ACC112 (cell line): ENCODE measurements around the gene L2HGDH.
A peak's percentile ranks its signal among the peaks of the same experiment; 100 is the strongest.

Experiments used
- H2AFZ ChIP-seq: fragments of 200-600 bp; sonication (generic); one replicate; pipeline ENCODE4 v1.6.0; 2017; ENCODE audit warnings: antibody characterized with exemption, low read length; ENCODE audit not compliant: unreplicated experiment
- H3K27ac ChIP-seq: fragments of 200-600 bp; sonication (generic); 2 replicates; pipeline ENCODE4 v1.5.1; 2014; ENCODE audit warnings: low read depth, mild to moderate bottlenecking, antibody characterized with exemption, low read length, moderate library complexity
- H3K27me3 ChIP-seq: fragments of 200-600 bp; sonication (generic); 2 replicates; pipeline ENCODE4 v1.6.1; 2014; ENCODE audit warnings: mild to moderate bottlenecking, antibody characterized with exemption, low read length, moderate library complexity, mixed read lengths; ENCODE audit not compliant: insufficient read depth
- H3K36me3 ChIP-seq: fragments of 200-600 bp; sonication (generic); 2 replicates; pipeline ENCODE4 v1.6.1; 2016; ENCODE audit warnings: mild to moderate bottlenecking, antibody characterized with exemption, low read length, moderate library complexity, mixed read lengths; ENCODE audit not compliant: insufficient read depth
- H3K4me1 ChIP-seq: fragments of 200-600 bp; sonication (generic); one replicate; pipeline ENCODE4 v1.6.1; 2016; ENCODE audit warnings: low read length, mixed read lengths; ENCODE audit not compliant: insufficient read depth, unreplicated experiment, control insufficient read depth
- H3K4me3 ChIP-seq: fragments of 200-600 bp; sonication (generic); 2 replicates; pipeline ENCODE4 v1.5.1; 2014; ENCODE audit warnings: mild to moderate bottlenecking, low read depth, low read length
- H3K79me2 ChIP-seq: fragments of 200-600 bp; sonication (generic); one replicate; pipeline ENCODE4 v1.6.0; 2016; ENCODE audit warnings: low read length; ENCODE audit not compliant: control insufficient read depth, unreplicated experiment, insufficient read depth

The L2HGDH gene

DNA sequence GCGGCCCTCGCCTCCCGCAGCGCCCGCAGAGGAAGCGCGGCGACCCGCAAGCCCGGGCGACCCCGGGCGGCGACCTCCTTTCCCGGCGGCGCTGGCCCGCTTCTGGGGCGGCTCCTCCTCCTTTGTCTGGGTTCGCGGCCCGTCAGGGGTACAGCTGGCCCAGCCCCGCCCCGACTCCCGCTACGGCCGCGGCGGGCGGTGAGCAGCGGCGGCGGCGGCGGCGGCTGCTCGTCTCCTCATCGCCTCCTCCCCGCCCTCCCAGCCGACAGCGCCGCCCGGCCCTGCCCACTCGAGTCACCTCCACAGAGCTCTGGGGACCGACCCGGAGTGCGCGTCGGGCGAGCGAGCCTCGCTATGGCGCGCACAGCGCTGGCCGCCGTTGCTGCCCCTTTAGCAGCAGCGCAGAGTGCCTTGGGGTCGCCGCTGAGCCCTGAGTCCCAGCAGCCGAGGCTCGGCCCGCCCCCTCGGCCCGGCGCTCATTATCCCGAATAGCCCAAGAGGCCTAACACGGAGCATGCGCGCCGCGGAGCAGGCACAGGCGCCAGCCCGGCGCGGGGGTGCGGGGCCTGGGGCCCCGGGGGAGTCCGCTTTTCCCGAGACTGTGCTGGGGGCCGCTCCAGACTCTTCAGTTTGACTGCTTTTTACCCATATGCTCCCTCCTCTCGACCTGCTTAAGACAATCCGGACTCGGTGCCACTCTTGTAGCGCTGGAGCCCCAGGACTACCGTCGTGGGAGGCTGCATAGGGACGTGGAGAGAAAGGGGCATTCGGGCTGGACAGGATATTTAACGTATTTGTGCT lies 80.4 kb downstream of the L2HGDH start, which contains the start of gene SOS2:
Gene SOS2, minus strand, starts transcription at position 104 of the 801 bp plus-strand sequence. CDS start 295 bp downstream, outside the sequence.
- peak within 1 kb of the TSS; percentile 94 for H2AFZ ChIP-seq
- H3K4me3 ChIP-seq: peak within 1 kb of the TSS; percentile 90
- H3K36me3 ChIP-seq: peaks cover 7% of the 10 kb centered on the region; the same call in 1 of the 2 replicates
- H3K27me3 ChIP-seq: no peaks in the 10 kb centered on the region
- H3K79me2 ChIP-seq: peaks cover 39% of the 10 kb centered on the region
- H3K4me1 ChIP-seq: peaks cover 10% of the 10 kb centered on the region
- peak within 1 kb of the TSS; percentile 61 for H3K27ac ChIP-seq

DNA sequence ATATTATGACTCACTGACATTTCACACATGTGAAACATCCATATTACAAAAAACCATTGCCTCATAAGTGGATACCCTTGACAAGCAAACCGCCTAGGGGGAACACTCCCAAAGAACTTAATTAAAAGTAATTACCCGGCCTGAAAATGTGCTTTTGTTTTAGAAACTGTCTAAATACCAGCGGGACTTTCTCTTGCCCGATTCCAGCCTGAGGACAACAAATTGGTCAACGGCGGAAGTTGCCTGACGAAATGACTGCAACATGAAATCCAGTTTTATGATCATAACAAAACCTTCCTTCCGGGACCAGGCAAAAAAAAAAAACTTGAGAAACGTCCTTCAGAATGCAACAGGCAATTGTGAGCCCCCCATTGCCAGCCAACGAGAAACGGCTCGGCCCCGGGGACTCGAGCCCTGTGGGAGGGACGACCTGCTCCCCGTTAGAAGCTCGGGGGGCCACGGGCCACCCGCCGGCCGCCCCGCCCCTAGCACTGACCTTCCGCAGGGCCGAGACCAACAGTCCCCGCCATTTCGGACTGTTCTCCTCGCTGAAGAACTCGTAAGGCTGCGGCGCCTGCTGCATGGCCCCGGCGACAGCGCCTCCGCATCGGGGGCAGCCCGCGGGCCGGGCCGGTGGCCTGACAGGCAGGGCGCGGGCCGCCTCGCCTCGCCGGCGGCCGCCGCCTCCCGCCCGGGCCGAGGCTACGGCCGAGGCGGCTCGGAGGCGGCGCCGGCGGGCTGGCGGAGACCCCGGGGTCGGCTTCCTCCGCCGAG lies 81.1 kb downstream of the L2HGDH start:
- peak overlapping the region; percentile 55 for H2AFZ ChIP-seq
- H3K79me2 ChIP-seq: peaks cover 47% of the 10 kb centered on the region

DNA sequence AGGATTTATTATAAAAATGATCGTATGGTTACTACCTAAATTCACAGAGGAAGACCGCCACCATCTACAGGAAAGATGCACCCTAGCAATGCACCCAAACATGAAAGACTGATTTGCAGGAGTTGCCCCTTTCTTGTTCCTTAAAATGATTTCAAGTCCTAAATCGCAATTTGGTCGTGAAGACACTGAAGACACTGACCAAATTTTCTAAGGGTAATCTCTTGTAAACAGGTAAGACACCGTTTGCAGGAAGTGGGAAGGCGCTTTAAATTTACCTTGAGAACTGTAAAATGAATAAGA lies 81.7 kb downstream of the L2HGDH start:
- Histone ChIP-seq H3K4me1 (peaks cover 22% of the 10 kb centered on the region), H3K27me3 (no peaks in the 10 kb centered on the region), H3K27ac (peak overlapping the region; percentile 61), H3K79me2 (peaks cover 51% of the 10 kb centered on the region), H3K4me3 (peak overlapping the region; percentile 90), H2AFZ (peak overlapping the region; percentile 55), H3K36me3 (peaks cover 7% of the 10 kb centered on the region; the same call in 1 of the 2 replicates)

More for the DNA sequence above, 81.1 kb downstream of the L2HGDH start:
- Histone ChIP-seq H3K4me3 (peak overlapping the region; percentile 90), H3K4me1 (peaks cover 18% of the 10 kb centered on the region), H3K27me3 (no peaks in the 10 kb centered on the region), H3K36me3 (peaks cover 7% of the 10 kb centered on the region; the same call in 1 of the 2 replicates), H3K27ac (peak overlapping the region; percentile 61)

DNA sequence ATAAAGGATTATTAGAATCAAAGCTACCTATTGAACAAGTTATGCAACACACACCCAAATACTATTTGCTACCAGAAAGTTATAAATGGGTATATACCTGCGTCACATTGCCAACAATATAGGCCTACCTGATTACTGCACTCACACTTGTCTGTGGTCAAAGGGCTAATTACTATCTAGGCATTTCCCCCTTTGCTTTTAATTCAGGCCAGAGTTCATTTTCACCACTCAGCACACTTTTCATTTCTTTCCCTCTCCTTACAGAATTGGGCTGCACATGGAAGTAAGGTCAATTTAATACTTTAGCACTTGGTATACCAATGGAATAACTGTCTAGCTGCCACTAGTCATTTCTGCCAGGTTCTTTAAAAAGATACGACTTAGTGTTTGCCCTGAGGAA lies 82.3 kb downstream of the L2HGDH start:
- no peak overlapping the region for H3K27ac ChIP-seq
- H3K4me3 ChIP-seq: peak overlapping the region; percentile 90
- H3K27me3 ChIP-seq: no peaks in the 10 kb centered on the region
- H2AFZ ChIP-seq: no peak overlapping the region
- H3K79me2 ChIP-seq: peaks cover 58% of the 10 kb centered on the region
- H3K4me1 ChIP-seq: peaks cover 29% of the 10 kb centered on the region
- peaks cover 7% of the 10 kb centered on the region; the same call in 1 of the 2 replicates for H3K36me3 ChIP-seq

DNA sequence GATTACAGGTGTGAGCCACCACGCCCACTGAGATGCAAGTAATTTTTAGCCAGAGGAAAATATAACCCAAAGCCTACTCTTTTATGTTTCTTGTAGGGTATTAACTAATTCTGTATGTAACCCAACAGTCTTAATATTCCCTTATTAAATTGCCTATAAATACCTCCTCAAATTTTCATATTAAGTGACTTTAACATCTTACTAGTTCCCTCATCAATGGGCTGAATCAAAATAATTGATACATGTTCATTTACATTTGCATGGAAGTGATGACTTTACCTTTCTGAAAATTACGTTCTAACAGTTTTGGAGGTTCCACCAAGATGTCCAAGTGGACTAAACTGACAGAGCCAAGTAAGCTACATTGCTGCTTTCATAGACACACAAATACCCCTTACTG lies 83.7 kb downstream of the L2HGDH start:
- Histone ChIP-seq H2AFZ (no peak overlapping the region), H3K79me2 (peaks cover 69% of the 10 kb centered on the region), H3K4me3 (no peak overlapping the region), H3K27me3 (no peaks in the 10 kb centered on the region), H3K36me3 (peaks cover 7% of the 10 kb centered on the region; the same call in 1 of the 2 replicates), H3K4me1 (peaks cover 29% of the 10 kb centered on the region), H3K27ac (no peak overlapping the region)

DNA sequence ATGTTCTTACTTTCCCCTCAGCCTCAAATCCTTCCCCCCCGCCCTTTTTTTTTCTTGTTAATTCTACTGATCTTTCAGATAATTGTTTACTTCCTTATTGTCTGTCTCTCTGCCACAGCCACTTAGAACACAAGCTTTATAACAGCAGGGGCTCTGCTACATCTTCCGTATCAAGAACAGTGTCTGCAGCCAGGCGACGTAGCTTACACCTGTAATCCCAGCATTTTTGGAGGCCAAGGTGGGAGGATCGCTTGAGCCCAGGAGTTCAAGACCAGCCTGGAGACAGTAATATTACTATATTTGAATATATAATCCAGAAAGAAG lies 86.1 kb downstream of the L2HGDH start:
- Histone ChIP-seq H3K36me3 (peaks cover 7% of the 10 kb centered on the region; the same call in 1 of the 2 replicates), H3K4me3 (peak overlapping the region; percentile 44; the same call in 1 of the 2 replicates), H3K79me2 (peaks cover 86% of the 10 kb centered on the region), H3K27ac (peak overlapping the region; percentile 61), H2AFZ (no peak overlapping the region), H3K27me3 (no peaks in the 10 kb centered on the region), H3K4me1 (peaks cover 38% of the 10 kb centered on the region)

DNA sequence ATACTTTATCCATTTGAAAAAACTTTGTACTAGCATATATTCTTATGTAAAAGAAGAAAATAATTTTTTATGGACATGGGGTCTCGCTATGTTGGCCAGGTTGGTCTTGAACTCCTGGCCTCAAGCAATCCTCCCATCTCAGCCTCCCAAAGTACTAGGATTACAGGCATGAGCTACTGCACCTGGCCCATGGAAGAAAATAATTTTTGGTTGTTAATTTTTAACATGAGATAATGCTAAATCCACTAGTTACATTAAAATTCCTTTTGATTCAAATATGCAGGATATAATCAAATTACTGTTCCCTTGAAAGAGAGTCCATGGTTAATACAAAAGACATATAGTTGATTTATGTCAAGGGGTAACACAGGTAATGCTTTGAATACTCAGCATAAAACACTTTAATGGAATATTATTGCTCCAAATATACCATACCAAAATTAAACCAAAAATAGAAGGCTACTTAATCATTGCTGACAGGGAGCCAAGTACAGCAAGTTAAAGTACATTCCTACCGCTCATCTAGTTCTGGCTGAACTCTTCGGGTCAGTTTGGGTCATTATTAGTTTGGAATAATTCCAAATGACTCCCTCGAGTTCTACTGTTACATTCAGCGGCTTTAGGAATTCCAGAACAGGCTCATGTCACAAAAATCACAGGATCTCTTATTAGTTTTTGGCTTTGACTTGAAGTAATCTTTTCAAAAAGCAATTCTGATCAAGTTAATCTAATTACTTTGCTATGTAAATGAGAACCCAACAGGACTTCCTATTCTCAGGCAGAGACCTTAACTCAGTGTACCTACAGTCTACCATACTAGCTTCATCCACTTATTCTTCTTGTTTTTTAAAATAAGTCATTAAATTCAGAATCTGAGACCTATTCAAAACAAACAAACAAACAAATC lies 86.7 kb downstream of the L2HGDH start:
- H3K4me1 ChIP-seq: peaks cover 38% of the 10 kb centered on the region
- peak overlapping the region; percentile 61 for H3K27ac ChIP-seq
- H3K27me3 ChIP-seq: no peaks in the 10 kb centered on the region
- H2AFZ ChIP-seq: no peak overlapping the region
- H3K4me3 ChIP-seq: peak overlapping the region; percentile 44; the same call in 1 of the 2 replicates
- peaks cover 86% of the 10 kb centered on the region for H3K79me2 ChIP-seq
- peaks cover 7% of the 10 kb centered on the region; the same call in 1 of the 2 replicates for H3K36me3 ChIP-seq

DNA sequence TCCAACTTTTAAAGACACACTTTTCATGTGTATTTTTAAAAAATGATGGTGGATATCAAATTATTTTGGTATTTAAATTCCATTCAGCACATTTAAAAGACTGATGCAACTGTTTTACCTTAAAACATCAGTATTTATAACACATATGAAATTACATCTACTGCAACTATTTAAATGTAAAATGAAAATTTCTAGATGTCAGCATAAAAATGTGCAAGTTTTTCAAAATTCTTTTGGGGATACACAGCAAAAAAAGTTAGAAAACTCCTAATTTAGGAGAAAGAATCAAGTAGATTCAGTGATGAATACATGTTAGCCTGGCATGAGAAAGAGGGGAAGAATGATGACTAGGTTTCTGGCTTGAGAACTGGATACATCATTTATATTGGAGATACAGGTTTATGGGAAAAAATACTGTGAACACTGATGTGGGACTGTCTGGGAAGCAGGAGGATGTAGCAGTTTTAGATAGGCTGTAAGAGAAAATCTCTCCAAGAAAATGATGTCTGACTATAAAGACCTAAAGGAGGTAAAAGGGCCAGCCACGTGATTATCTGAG lies 89.9 kb downstream of the L2HGDH start:
- no peak overlapping the region for H3K27ac ChIP-seq

DNA sequence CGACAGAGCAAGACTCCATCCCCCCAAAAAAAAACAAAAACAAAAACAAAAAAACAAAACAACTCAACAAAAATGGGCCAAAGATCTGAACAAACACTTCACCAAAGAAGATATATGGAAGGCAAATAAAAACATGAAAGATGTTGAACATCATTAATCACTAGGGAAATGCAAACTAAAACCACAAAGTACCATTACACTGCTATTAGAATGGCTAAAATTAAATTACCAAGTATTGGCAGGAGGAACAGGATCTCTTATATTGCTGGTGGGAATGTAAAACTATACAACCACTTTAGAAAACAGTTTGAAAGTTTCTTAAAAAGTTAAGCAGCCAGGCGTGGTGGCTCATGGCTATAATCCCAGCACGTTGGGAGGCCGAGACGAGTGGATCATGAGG lies 93.5 kb downstream of the L2HGDH start:
- H3K4me1 ChIP-seq: peaks cover 9% of the 10 kb centered on the region
- no peak overlapping the region for H3K4me3 ChIP-seq
- no peaks in the 10 kb centered on the region for H3K36me3 ChIP-seq
- H3K79me2 ChIP-seq: peaks cover 49% of the 10 kb centered on the region
- no peaks in the 10 kb centered on the region for H3K27me3 ChIP-seq
- H2AFZ ChIP-seq: no peak overlapping the region
- H3K27ac ChIP-seq: no peak overlapping the region

More for the DNA sequence above, 89.9 kb downstream of the L2HGDH start:
- Histone ChIP-seq H3K27me3 (no peaks in the 10 kb centered on the region), H2AFZ (no peak overlapping the region), H3K4me3 (no peak overlapping the region), H3K79me2 (peaks cover 73% of the 10 kb centered on the region), H3K4me1 (peaks cover 31% of the 10 kb centered on the region), H3K36me3 (no peaks in the 10 kb centered on the region)

DNA sequence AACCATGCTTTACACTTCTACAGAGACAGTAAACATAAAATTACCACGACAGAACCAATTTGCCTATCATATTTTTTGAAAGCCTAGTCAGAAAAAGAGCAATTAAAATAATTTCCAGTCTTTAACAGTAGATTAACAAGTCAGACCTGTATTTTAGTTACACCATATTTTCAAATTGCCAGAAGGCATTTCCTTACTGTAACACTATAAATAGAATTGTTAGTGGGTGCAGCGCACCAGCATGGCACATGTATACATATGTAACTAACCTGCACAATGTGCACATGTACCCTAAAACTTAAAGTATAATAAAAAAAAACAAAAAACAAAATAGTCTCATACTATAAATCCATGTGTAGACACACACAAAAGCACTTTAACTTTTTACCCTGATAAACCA lies 96.6 kb downstream of the L2HGDH start:
- Histone ChIP-seq H3K4me1 (no peaks in the 10 kb centered on the region), H3K27ac (no peak overlapping the region), H3K79me2 (peaks cover 42% of the 10 kb centered on the region), H3K36me3 (no peaks in the 10 kb centered on the region), H3K27me3 (no peaks in the 10 kb centered on the region), H2AFZ (no peak overlapping the region), H3K4me3 (no peak overlapping the region)
